Thyroid gland (tissue), 4 donors: ENCODE data around the gene NKAIN4.
A peak's percentile ranks its signal among the peaks of the same experiment; 100 is the strongest.

Source experiments
- POLR2A ChIP-seq, 2 donors: fragments of 450-650 bp; IDR thresholded peaks; one replicate each; pipeline ENCODE4 v1.6.1; 2017; ENCODE audit warnings: antibody characterized with exemption in 2 of 2, mild to moderate bottlenecking in 2 of 2, moderate library complexity in 1 of 2
- TF ChIP-seq, protein P1 (sequence below), 6 experiments: fragments of 200-600 bp in 3 of 6; fragments of 450-650 bp in 3 of 6; sonication (generic) in 3 of 6; IDR thresholded peaks; one replicate each; pipeline ENCODE4 v1.5.1; 2016 to 2019; ENCODE audit warnings: antibody characterized with exemption in 6 of 6, mild to moderate bottlenecking in 2 of 6, inconsistent platforms in 1 of 6, moderate library complexity in 1 of 6

DNA sequence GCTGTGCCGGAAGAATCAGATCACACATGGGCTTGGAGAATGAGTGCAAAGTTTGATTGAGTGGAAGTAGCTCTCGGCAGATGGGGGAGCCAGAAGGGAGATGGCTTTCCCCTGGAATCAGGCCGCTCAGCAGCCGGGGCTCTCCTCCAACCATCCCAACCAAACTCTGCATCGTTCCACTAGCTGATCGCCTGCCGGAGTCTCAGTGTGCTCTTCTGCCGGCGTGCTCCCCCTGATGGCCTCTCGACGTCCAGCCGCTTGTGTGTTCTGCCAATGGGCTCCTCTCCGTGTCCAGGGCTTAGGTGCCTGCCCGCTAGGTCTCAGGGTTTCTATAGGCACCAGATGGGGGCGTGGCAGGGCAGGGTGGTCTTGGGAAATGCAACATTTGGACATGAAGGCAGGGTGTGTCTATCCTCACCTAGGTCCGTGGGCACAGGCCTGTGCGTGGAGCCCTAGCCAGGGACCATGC, 23.4 kb downstream of the NKAIN4 start:
- TF ChIP-seq, protein P1, sequence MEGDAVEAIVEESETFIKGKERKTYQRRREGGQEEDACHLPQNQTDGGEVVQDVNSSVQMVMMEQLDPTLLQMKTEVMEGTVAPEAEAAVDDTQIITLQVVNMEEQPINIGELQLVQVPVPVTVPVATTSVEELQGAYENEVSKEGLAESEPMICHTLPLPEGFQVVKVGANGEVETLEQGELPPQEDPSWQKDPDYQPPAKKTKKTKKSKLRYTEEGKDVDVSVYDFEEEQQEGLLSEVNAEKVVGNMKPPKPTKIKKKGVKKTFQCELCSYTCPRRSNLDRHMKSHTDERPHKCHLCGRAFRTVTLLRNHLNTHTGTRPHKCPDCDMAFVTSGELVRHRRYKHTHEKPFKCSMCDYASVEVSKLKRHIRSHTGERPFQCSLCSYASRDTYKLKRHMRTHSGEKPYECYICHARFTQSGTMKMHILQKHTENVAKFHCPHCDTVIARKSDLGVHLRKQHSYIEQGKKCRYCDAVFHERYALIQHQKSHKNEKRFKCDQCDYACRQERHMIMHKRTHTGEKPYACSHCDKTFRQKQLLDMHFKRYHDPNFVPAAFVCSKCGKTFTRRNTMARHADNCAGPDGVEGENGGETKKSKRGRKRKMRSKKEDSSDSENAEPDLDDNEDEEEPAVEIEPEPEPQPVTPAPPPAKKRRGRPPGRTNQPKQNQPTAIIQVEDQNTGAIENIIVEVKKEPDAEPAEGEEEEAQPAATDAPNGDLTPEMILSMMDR (IDR thresholded peaks at IDR 0.05): peak in 5 of 6 experiments; percentile 16 to 70 (median 59)
- TF ChIP-seq POLR2A (IDR thresholded peaks at IDR 0.05): no peak
